ENCODE results near the gene MCM3AP.

Gene MCM3AP

GRCh38 chr21:46295996-46296752, 10.8 kb upstream of the MCM3AP start:
- TF ChIP-seq GATA3 (IDR thresholded peaks at IDR 0.05; ENCODE audit: low read depth, low read length) (no peak), GATA2 (IDR thresholded peaks at IDR 0.05; ENCODE audit: low read depth, low read length) (no peak)

- TF ChIP-seq GATA3 (IDR thresholded peaks at IDR 0.05; ENCODE audit: low read depth, low read length) = no peak
- TF ChIP-seq GATA2 (IDR thresholded peaks at IDR 0.05; ENCODE audit: low read depth, low read length) = no peak
Observed at GRCh38 chr21:46295177-46295770, 9.9 kb upstream of the MCM3AP start.

GRCh38 chr21:46294647-46295176, 9.3 kb upstream of the MCM3AP start:
- TF ChIP-seq GATA3 (IDR thresholded peaks at IDR 0.05; ENCODE audit: low read depth, low read length) (no peak), GATA2 (IDR thresholded peaks at IDR 0.05; ENCODE audit: low read depth, low read length) (no peak)

- TF ChIP-seq GATA2 (IDR thresholded peaks at IDR 0.05; ENCODE audit: low read depth, low read length) = no peak
- TF ChIP-seq GATA3 (IDR thresholded peaks at IDR 0.05; ENCODE audit: low read depth, low read length) = no peak
Observed at GRCh38 chr21:46291561-46291960, 6.2 kb upstream of the MCM3AP start.

GRCh38 chr21:46289655-46290179, 4.3 kb upstream of the MCM3AP start:
- no peak for TF ChIP-seq GATA3 (IDR thresholded peaks at IDR 0.05; ENCODE audit: low read depth, low read length)
- TF ChIP-seq GATA2 (IDR thresholded peaks at IDR 0.05; ENCODE audit: low read depth, low read length) = no peak

GRCh38 chr21:46287541-46287940, 2.1 kb upstream of the MCM3AP start:
- no peak for TF ChIP-seq GATA3 (IDR thresholded peaks at IDR 0.05; ENCODE audit: low read depth, low read length)
- TF ChIP-seq GATA2 (IDR thresholded peaks at IDR 0.05; ENCODE audit: low read depth, low read length) = no peak

GRCh38 chr21:46286648-46287002, 1.2 kb upstream of the MCM3AP start:
- TF ChIP-seq GATA2 (IDR thresholded peaks at IDR 0.05; ENCODE audit: low read depth, low read length) (no peak), GATA3 (IDR thresholded peaks at IDR 0.05; ENCODE audit: low read depth, low read length) (no peak)

- TF ChIP-seq GATA3 (IDR thresholded peaks at IDR 0.05; ENCODE audit: low read depth, low read length) (no peak), GATA2 (IDR thresholded peaks at IDR 0.05; ENCODE audit: low read depth, low read length) (no peak)
Observed at GRCh38 chr21:46285761-46286647, 593 bp upstream of the MCM3AP start, which contains the start of gene YBEY. YBEY (plus strand) TSS chr21:46286342; CDS start chr21:46286914, 572 bp downstream.

- TF ChIP-seq GATA3 (IDR thresholded peaks at IDR 0.05; ENCODE audit: low read depth, low read length) (no peak), GATA2 (IDR thresholded peaks at IDR 0.05; ENCODE audit: low read depth, low read length) (no peak)
Observed at GRCh38 chr21:46284733-46285132, 678 bp downstream of the MCM3AP start.

- TF ChIP-seq GATA2 (IDR thresholded peaks at IDR 0.05; ENCODE audit: low read depth, low read length) (no peak), GATA3 (IDR thresholded peaks at IDR 0.05; ENCODE audit: low read depth, low read length) (no peak)
Observed at GRCh38 chr21:46284077-46284644, 1.2 kb downstream of the MCM3AP start.

GRCh38 chr21:46274797-46275390, 10.5 kb downstream of the MCM3AP start:
- TF ChIP-seq GATA3 (IDR thresholded peaks at IDR 0.05; ENCODE audit: low read depth, low read length) = no peak
- TF ChIP-seq GATA2 (IDR thresholded peaks at IDR 0.05; ENCODE audit: low read depth, low read length) = no peak

GRCh38 chr21:46273341-46273740, 12.1 kb downstream of the MCM3AP start:
- TF ChIP-seq GATA2 (IDR thresholded peaks at IDR 0.05; ENCODE audit: low read depth, low read length) = no peak
- TF ChIP-seq GATA3 (IDR thresholded peaks at IDR 0.05; ENCODE audit: low read depth, low read length) = no peak

GRCh38 chr21:46269466-46269865, 15.9 kb downstream of the MCM3AP start:
- TF ChIP-seq GATA3 (IDR thresholded peaks at IDR 0.05; ENCODE audit: low read depth, low read length) (no peak), GATA2 (IDR thresholded peaks at IDR 0.05; ENCODE audit: low read depth, low read length) (no peak)

Measured in SH-SY5Y (cell line).